HEK293 (cell line): ENCODE data around the gene ARID1A.

Experiments used
- CTCF ChIP-seq: fragments of 450-650 bp; formaldehyde crosslinking; IDR thresholded peaks from 2 replicates; pipeline ENCODE4 v1.5.1; 2016; ENCODE audit warnings: missing biosample characterization, missing genetic modification characterization
- KLF16 ChIP-seq: fragments of 450-650 bp; formaldehyde crosslinking; IDR thresholded peaks from 2 replicates; pipeline ENCODE4 v1.5.1; 2017; ENCODE audit warnings: missing biosample characterization, missing genetic modification characterization
- REST ChIP-seq: fragments of 450-650 bp; formaldehyde crosslinking; IDR thresholded peaks from 2 replicates; pipeline ENCODE4 v1.5.1; 2016; ENCODE audit warnings: missing biosample characterization, missing genetic modification characterization
- SALL2 ChIP-seq: fragments of 450-650 bp; formaldehyde crosslinking; IDR thresholded peaks from 2 replicates; pipeline ENCODE4 v1.5.0; 2017; ENCODE audit warnings: missing biosample characterization, mild to moderate bottlenecking, missing genetic modification characterization, borderline replicate concordance
- ZNF549 ChIP-seq: fragments of 450-650 bp; IDR thresholded peaks from 2 replicates; pipeline ENCODE4 v1.5.1; 2018; ENCODE audit warnings: missing biosample characterization, missing genetic modification characterization, mild to moderate bottlenecking, inconsistent platforms, moderate library complexity
- ZNF555 ChIP-seq: fragments of 450-650 bp; formaldehyde crosslinking; conservative IDR thresholded peaks from 2 replicates; pipeline ENCODE4 v1.5.1; 2017; ENCODE audit warnings: missing biosample characterization, mild to moderate bottlenecking, missing genetic modification characterization, inconsistent platforms
- ZNF560 ChIP-seq: fragments of 450-650 bp; formaldehyde crosslinking; IDR thresholded peaks from 2 replicates; pipeline ENCODE4 v1.5.1; 2017; ENCODE audit warnings: missing biosample characterization, missing genetic modification characterization, borderline replicate concordance
- ZNF670 ChIP-seq: fragments of 450-650 bp; formaldehyde crosslinking; IDR thresholded peaks from 2 replicates; pipeline ENCODE4 v1.5.1; 2016; ENCODE audit warnings: missing biosample characterization, missing genetic modification characterization, low read depth

- TF ChIP-seq CTCF (no peak), SALL2 (tag by site-specific recombination) (no peak), ZNF549 (tag by site-specific recombination) (no peak), ZNF670 (tag by site-specific recombination) (no peak), KLF16 (tag by site-specific recombination) (no peak), ZNF555 (tag by site-specific recombination) (no peak), REST (tag by site-specific recombination) (no peak), ZNF560 (tag by site-specific recombination) (no peak)
These were observed 44.3 kb downstream of the ARID1A start for GRCh38 chr1:26740023-26740634.
